ENCODE data around the gene SNX21.
"Not testable (repeated sequence)": the region's sequence is repeated elsewhere in the genome, so short reads cannot be mapped to it uniquely, and the experiment has no call there.

The SNX21 gene

GRCh38 chr20:45848969-45849582, 15.5 kb downstream of the SNX21 start:
- no peak for DNase-seq

- DNase-seq: no peak
Measured at GRCh38 chr20:45850238-45850637, 16.6 kb downstream of the SNX21 start.

GRCh38 chr20:45850926-45851325, 17.3 kb downstream of the SNX21 start:
- no peak for DNase-seq

DNA sequence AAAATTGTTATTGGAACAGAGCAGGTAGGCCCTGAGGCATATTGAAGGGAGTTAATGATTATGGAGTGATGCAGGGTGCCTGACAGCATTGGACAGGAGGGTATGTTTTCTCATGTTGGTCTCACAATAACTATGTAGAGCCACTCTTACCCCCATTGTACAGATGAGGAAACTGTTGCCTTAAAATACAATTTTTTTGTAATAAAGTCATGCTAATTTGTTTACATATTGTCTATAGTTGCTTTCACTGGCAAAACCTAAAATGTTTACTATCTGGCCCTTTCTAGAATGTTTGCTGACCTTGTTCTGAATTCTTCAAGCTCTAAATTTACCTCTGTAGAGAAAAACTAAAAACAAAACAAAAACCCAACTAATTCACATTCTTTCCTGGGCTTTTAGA, 17.9 kb downstream of the SNX21 start:
- DNase-seq: no peak

- no peak for DNase-seq
Measured at GRCh38 chr20:45852326-45852725, 18.7 kb downstream of the SNX21 start.

GRCh38 chr20:45853484-45853883, 19.9 kb downstream of the SNX21 start:
- no peak for DNase-seq

DNA sequence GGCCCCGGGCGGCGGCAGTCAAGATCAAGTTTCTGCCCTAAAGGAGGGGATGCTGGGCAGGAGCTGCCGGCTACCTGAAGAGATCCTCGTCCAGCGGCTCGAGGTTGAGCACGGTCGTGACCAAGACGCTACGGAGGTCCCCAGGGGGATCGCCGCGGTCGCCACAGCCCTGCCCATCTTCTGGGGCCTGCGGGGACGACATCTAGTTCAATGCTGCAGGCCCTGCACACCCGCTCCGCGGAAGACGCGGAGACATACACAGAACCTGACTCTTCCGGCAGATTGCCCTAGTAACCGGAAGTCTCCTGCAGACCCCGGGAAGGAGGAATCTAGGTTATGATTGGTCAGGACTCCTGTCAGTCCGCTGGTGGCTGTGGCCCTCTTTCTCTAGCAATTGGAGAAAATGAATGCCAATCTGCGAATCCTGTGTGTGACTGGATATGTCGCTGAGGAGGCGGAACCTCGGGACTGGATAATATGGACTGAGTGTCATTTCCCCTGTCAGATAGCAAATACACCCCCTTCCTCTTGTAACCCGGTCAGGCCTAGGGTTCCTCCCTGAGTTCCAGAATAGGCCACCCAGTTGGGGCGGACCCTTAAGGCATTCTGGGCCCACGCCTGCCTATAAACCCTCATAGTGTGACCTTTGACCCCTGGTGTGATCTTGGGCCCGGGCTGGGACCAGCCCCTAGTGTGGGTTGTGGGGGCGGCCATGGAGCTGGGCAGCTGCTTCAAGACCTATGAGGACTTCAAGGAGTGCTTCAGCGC, 23.7 kb downstream of the SNX21 start, which contains the start of the genes ACOT8 and ZSWIM3:
Gene ACOT8 (minus strand): TSS at position 279 of the 768 bp plus-strand sequence. CDS start 77 bp downstream, at position 202.
Gene ZSWIM3 (plus strand): TSS at position 501 of the 768 bp plus-strand sequence. CDS start 212 bp downstream, at position 713.
- DNase-seq: peak; percentile 88

GRCh38 chr20:45857882-45858216, 24.2 kb downstream of the SNX21 start:
- DNase-seq: no peak

DNA sequence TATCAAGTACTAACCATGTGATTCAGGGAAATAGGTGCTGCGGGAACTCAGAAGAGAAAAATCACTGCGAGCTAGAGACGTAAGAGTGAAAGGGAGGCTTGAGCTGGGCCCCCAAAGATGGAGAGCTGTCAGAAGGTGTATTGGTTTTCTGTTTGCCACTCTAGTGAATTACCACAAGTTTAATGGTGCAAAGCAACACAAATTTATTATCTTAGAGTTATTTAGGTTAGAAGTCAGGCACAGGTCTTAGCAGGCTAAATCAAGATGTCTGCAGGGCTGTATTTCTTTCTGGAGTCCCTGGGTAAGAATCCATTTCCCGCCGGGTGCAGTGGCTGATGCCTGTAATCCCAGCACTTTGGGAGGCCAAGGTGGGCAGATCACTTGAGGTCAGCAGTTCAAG, 26.3 kb downstream of the SNX21 start:
- no peak for DNase-seq

DNA sequence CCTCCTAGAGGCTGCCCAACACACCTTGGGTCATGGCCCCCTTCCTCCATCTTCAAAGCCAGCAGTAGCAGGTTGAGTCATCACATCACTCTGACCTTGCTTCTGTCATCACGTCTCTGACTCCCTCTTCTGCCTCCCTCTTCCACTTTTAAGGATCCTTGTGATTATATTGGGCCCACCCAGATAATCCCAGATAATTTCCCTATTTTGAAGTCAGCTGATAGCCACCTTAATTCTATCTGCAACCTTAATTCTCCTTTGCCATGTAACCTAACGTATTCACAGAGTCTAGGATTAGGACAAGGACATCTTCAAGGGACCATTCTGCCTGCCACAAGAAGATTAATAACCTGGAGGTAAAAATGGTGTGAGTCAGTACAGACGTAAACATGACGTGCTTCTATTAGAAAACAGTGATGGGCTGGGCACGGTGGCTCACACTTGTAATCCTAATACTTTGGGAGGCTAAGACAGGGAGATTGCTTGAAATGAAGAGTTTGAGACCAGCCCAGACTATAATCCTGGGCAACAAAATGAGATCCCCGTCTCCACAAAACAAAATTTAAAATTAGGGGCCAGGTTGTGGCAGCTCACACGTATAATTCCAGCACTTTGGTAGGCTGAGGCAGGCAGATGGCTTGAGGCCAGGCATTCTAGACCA, 27.1 kb downstream of the SNX21 start:
- no peak for DNase-seq

DNA sequence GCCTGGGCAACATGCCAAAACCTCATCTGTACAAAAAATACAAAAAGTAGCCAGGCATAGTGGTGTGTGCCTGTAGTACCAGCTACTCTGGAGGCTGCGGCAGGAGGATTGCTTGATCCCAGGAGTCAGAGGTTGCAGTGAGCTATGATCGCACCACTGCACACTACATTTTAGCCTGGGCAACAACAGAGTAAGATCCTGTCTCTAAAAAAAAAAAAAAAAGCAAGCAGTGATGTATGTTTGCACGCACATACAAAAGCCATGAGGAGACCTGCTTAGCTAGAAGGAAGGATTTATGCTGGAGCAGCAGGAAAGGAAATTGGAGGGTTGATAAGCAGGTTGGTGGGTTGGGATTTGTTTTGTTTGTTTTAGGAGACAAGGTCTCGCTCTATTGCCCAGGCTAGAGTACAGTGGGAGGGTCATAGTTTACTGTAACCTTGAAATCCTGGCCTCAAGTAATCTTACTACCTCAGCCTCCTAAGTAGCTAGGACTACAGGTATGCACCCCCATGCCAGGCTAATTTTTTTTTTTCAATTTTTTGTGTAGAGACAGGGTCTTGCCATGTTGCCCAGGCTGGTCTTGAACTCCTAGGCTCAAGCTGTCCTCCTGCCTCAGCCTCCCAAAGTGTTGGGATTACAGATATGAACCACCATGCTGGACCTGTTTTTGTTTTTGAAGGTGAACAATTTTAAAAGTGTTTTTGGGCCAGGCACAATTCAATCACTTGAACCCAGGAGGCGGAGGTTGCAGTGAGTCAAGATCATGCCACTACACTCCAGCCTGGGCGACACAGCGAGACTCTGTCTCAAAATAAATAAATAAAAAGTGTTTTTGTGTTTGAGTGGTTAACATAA, 27.8 kb downstream of the SNX21 start:
- no peak for DNase-seq

- DNase-seq: no peak
Measured at GRCh38 chr20:45863543-45864470, 30.2 kb downstream of the SNX21 start.

- DNase-seq: no peak
Measured at GRCh38 chr20:45866454-45866853, 32.9 kb downstream of the SNX21 start.

GRCh38 chr20:45867136-45867818, 33.7 kb downstream of the SNX21 start:
- DNase-seq: no peak

DNA sequence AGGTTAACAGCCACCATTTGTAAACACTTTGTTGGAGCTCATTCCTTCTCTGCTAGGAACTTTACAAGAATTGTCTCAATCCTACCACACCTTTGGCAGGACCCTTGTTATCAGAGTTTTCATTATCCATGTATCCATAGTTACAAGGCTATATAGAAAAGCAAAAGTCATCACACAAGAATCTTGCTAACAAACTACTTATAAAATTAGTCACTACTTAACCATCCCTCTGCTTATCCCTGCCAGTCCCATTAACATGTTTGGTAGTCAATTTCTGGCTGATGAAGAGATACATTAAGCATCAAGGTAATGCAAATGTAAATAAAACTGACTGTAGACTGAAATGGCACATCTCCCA, 34.2 kb downstream of the SNX21 start:
- no peak for DNase-seq

DNA sequence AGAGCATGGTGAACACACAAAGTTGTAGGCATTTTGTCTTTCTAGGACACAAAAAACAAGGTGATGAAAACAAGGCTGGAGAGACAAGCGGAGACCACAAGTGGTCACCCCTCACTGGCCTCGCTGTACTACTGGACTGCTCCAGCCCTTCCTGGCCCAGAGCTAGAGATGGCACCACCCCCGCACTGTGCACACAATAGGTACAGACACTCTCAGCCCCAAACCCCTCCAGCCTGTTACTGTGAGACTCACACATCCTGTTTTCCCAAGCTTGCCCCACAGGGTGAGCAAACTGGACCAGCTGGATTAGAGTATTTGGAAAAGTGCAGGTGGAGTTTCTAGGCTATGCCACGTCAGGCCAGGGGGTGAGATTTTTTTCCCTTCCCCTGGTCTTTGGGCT, 39.0 kb downstream of the SNX21 start:
- no peak for DNase-seq

DNA sequence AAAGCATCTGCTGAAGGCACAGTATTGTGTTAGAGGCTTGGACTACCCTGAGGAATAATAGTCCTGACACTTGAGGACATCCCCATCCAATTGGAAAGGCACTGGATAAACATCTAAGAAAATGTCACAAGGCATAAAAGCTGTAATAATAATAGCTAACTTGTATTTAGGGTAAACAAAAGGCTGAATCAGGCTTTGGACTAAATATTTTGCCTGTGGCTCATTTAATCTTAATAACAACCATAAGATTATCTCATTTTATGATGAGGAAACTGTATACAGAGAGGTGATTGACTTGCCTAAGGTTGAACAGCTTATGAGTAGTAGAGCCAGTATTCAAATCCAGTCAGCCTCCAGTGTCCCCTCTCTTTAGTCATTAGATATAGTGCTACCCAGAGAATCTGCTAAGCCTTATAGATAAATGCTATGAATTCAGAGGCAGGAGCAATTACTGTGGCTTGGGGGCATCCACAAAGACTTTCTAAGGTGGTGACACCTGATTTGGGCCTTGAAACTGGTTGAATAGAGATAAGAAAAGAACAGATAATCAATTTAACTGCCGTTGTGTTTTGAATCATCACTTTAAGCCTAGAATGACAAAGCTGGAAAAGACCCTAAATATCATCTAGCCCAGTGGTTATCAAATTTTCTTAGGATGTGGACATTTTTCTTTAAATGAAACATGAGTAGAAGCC, 40.0 kb downstream of the SNX21 start:
- DNase-seq: no peak

DNA sequence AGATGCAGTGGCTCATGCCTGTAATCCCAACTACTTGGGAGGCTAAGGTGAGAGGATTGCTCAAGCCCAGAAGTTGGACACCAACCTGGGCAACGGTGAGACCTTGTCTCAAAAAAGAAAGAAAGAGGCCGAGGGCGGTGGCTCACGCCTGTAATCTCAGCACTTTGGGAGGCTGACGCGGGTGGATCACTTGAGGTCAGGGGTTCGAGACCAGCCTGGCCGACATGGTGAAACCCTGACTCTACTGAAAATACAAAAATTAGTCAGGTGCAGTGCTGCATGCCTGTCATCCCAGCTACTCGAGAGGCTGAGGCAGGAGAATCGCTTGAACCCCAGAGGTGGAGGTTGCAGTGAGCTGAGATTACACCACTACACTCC, 40.5 kb downstream of the SNX21 start:
- not testable (repeated sequence) for DNase-seq

- DNase-seq: no peak
Measured at GRCh38 chr20:45874576-45874975, 41.0 kb downstream of the SNX21 start.

DNA sequence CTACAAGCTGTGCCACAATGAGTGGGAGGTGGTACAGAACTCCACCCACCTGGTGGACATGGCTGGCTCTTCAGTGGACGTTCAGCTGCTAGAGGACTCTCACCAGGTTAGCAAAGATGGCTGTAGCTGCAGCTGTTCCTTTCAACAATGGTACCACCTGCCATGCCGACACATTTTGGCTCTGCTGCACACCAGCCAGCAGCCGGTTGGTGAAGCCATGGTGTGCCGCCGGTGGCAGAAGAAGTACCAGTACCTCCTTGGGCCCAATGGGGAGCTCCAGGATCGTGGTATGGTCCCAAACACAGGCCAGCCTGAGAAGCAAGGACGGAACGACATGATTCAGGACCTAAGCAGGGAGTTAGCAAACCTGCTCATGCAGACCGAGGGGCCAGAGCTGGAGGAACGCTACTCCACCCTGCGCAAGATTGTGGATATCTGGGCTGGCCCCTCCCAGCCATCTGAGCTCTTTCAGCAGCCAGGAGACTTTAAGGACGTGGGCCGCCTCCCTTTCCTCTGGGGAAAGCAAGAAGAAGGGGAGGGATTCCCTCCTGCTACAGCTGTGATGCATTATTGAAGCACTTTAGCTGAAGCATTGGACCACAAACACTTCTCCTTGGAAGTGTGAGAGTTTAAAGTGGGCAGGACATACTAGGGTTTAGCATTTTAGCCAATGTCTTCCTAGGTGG, 44.6 kb downstream of the SNX21 start:
- DNase-seq: no peak
